Hepatocyte (in vitro differentiated cells): ENCODE results near the gene EPS8L3. TPM values are rescaled to one million over a fixed set of nuclear protein-coding genes. Genes with fewer than 3 reads are reported as not detected.

Experiments used
- DNase-seq: peaks from one replicate; pipeline ENCODE4 v3.0.0-alpha.2; 2016; ENCODE audit warnings: low spot score
- H2AFZ ChIP-seq: fragments of 200-600 bp; sonication (generic); 2 replicates; pipeline ENCODE4 v1.6.0; 2016; ENCODE audit warnings: antibody characterized with exemption, mild to moderate bottlenecking
- H3K27ac ChIP-seq: fragments of 200-600 bp; sonication (generic); 2 replicates; pipeline ENCODE4 v1.5.1; 2016; ENCODE audit warnings: mild to moderate bottlenecking
- H3K27me3 ChIP-seq: fragments of 200-600 bp; sonication (generic); 2 replicates; pipeline ENCODE4 v1.6.1; 2016
- H3K36me3 ChIP-seq: fragments of 200-600 bp; sonication (generic); replicated peaks from 2 replicates; pipeline ENCODE4 v1.5.1; 2016; ENCODE audit warnings: low read depth; ENCODE audit not compliant: insufficient read depth
- H3K4me1 ChIP-seq: fragments of 200-600 bp; sonication (generic); 2 replicates; pipeline ENCODE4 v1.5.1; 2016; ENCODE audit warnings: mild to moderate bottlenecking, moderate library complexity; ENCODE audit not compliant: insufficient read depth
- H3K4me2 ChIP-seq: fragments of 200-600 bp; sonication (generic); 2 replicates; pipeline ENCODE4 v1.6.0; 2016
- H3K4me3 ChIP-seq: fragments of 200-600 bp; sonication (generic); 2 replicates; pipeline ENCODE4 v1.5.1; 2016; ENCODE audit warnings: mild to moderate bottlenecking
- H3K79me2 ChIP-seq: fragments of 200-600 bp; sonication (generic); 2 replicates; pipeline ENCODE4 v1.6.0; 2017; ENCODE audit warnings: mild to moderate bottlenecking
- H3K9me2 ChIP-seq: fragments of 200-600 bp; sonication (generic); replicated peaks from 2 replicates; pipeline ENCODE4 v1.6.0; 2017; ENCODE audit warnings: mild to moderate bottlenecking; ENCODE audit not compliant: insufficient read depth
- H3K9me3 ChIP-seq: fragments of 200-600 bp; sonication (generic); 2 replicates; pipeline ENCODE4 v1.5.1; 2016; ENCODE audit warnings: low read depth, mild to moderate bottlenecking
- H4K20me1 ChIP-seq: fragments of 200-600 bp; sonication (generic); 2 replicates; pipeline ENCODE4 v1.6.0; 2016; ENCODE audit warnings: mild to moderate bottlenecking; ENCODE audit not compliant: insufficient read depth, poor library complexity, severe bottlenecking
- CTCF ChIP-seq: fragments of 200-600 bp; sonication (generic); IDR thresholded peaks from 2 replicates; pipeline ENCODE4 v1.5.1; 2016; ENCODE audit warnings: antibody characterized with exemption, mild to moderate bottlenecking; ENCODE audit not compliant: poor library complexity
- EZH2 ChIP-seq: fragments of 200-600 bp; sonication (generic); IDR thresholded peaks from 2 replicates; pipeline ENCODE4 v1.6.1; 2016; ENCODE audit warnings: antibody characterized with exemption, mild to moderate bottlenecking, borderline replicate concordance
- EZH2phosphoT487 ChIP-seq: fragments of 200-600 bp; sonication (generic); IDR thresholded peaks from one replicate; pipeline ENCODE4 v1.6.1; 2018; ENCODE audit warnings: antibody characterized with exemption, mild to moderate bottlenecking, low read depth, moderate library complexity; ENCODE audit not compliant: unreplicated experiment, severe bottlenecking
- WGBS: methylation state at CpG from one replicate; pipeline ENCODE4 v1.1.6; 2016; ENCODE audit warnings: low lambda C conversion rate; ENCODE audit errors: missing lambda C conversion rate; 5-methylcytosine and 5-hydroxymethylcytosine counted together
- polyA plus RNA-seq: library from polyadenylated mRNA; unstranded; fragments of >200 nt; fragmentation: Nextera tagmentation; extraction: Ambion mirVana; gene quantifications from 2 replicates; pipeline ENCODE4 v1.2.1, GENCODE V29; 2016
- total RNA-seq: library from RNA; depleted of rRNA; stranded (reverse); fragments of >200 nt; gene quantifications from 2 replicates; pipeline ENCODE4 v1.2.3, GENCODE V29; 2014

EPS8L3 gene
- total and polyA plus RNA-seq, 2 experiments from 2014 or later = 48.1 to 97.3 TPM

- H3K9me3 ChIP-seq = no peaks in the 10 kb centered on the region
- no peak overlapping the region for H3K4me3 ChIP-seq
- H2AFZ ChIP-seq = no peak overlapping the region
- no peaks in the 10 kb centered on the region for H3K9me2 ChIP-seq
- TF ChIP-seq EZH2 (no peak), CTCF (no peak), EZH2phosphoT487 (no peak)
- no peaks in the 10 kb centered on the region for H3K79me2 ChIP-seq
- no peaks in the 10 kb centered on the region for H4K20me1 ChIP-seq
- H3K27me3 ChIP-seq = no peaks in the 10 kb centered on the region
- peak overlapping the region; percentile 44 for H3K27ac ChIP-seq
- peak overlapping the region; percentile 17 for H3K4me2 ChIP-seq
- DNase-seq = no peak
- 59% methylated on average over 4 of the region's 4 CpGs for WGBS
- peaks cover 8% of the 10 kb centered on the region for H3K4me1 ChIP-seq
- H3K36me3 ChIP-seq = no peaks in the 10 kb centered on the region
These were observed 38.2 kb downstream of the EPS8L3 start for GRCh38 chr1:109725510-109725909.

GRCh38 chr1:109724933-109725332 is 38.8 kb downstream of the EPS8L3 start:
- Histone ChIP-seq H3K9me2 (no peaks in the 10 kb centered on the region), H3K36me3 (no peaks in the 10 kb centered on the region), H3K27me3 (no peaks in the 10 kb centered on the region), H3K4me1 (peaks cover 7% of the 10 kb centered on the region), H4K20me1 (no peaks in the 10 kb centered on the region), H3K79me2 (no peaks in the 10 kb centered on the region), H3K27ac (peak overlapping the region; percentile 37), H3K4me3 (no peak overlapping the region), H3K4me2 (no peak overlapping the region), H2AFZ (no peak overlapping the region), H3K9me3 (no peaks in the 10 kb centered on the region)
- WGBS = 84% methylated on average over 4 of the region's 5 CpGs
- DNase-seq = no peak
- TF ChIP-seq EZH2phosphoT487 (no peak), EZH2 (no peak), CTCF (no peak)

- TF ChIP-seq CTCF = no peak
- no peak for TF ChIP-seq EZH2phosphoT487
- TF ChIP-seq EZH2 = no peak
- Histone ChIP-seq H3K27me3 (no peaks in the 10 kb centered on the region), H3K36me3 (no peaks in the 10 kb centered on the region), H3K79me2 (no peaks in the 10 kb centered on the region), H3K9me3 (no peaks in the 10 kb centered on the region), H3K9me2 (no peaks in the 10 kb centered on the region), H3K27ac (no peak overlapping the region), H3K4me3 (no peak overlapping the region), H3K4me2 (no peak overlapping the region), H4K20me1 (no peaks in the 10 kb centered on the region), H2AFZ (no peak overlapping the region), H3K4me1 (peaks cover 7% of the 10 kb centered on the region)
- 71% methylated on average over 7 of the region's 7 CpGs for WGBS
- no peak for DNase-seq
These were observed 40.6 kb downstream of the EPS8L3 start for GRCh38 chr1:109722908-109723691.
